Right ventricle myocardium superior (tissue), 1 donor: Measurements from ENCODE around the gene APBB1. TPM values are rescaled to one million over a fixed set of nuclear protein-coding genes. Genes with fewer than 3 reads are reported as not detected.
A peak's percentile ranks its signal among the peaks of the same experiment; 100 is the strongest.

Experiments used
- ATAC-seq: fragments of 200-7000 bp; cut with Tn5 transposase; one replicate; pipeline ENCODE4 v1.9.1; 2020; ENCODE audit warnings: mild to moderate bottlenecking; ENCODE audit not compliant: poor library complexity
- DNase-seq: peaks from one replicate; pipeline ENCODE4 v3.0.0-alpha.2; 2020
- intact Hi-C: fragments of 100-400 bp; cut with DNase I; formaldehyde crosslinking; loops from one replicate; pipeline ENCODE4 v1.11.2; 2022
- total RNA-seq: library from RNA; stranded (reverse); fragmentation: NEBNext Ultra II Directional; extraction: Animal tissue kit (Norgen Biotek cat#: 25700); gene quantifications from one replicate; pipeline ENCODE4 v1.2.1, GENCODE V29; 2021
- donor health status: DM: no; HTN: yes; CAD: no; lungs with severe emphysema.

The APBB1 gene
- total RNA-seq, 1 donor from 2014 or later: 75.8 TPM

- intact Hi-C loops: loop anchor here (5.0 to 10.0 kb wide), 2 partner anchors 108 to 341 kb away; partner anchors contain the start of gene CCKBR
- ATAC-seq: peak; percentile 95
Observed at GRCh38 chr11:6362873-6363678, 55.8 kb downstream of the APBB1 start.

GRCh38 chr11:6362185-6362872 lies 56.6 kb downstream of the APBB1 start:
- intact Hi-C loops: loop anchor here (5.0 to 10.0 kb wide), 2 partner anchors 108 to 340 kb away; partner anchors contain the start of gene CCKBR
- peak; percentile 94 for ATAC-seq
- peak; percentile 85 for DNase-seq

More at GRCh38 chr11:6362873-6363678, 55.8 kb downstream of the APBB1 start:
- DNase-seq: peak; percentile 87

- intact Hi-C loops: loop anchor here (5.0 to 10.0 kb wide), 2 partner anchors 105 to 338 kb away; partner anchors contain the start of gene CCKBR
- DNase-seq (no peak), ATAC-seq (no peak)
Observed at GRCh38 chr11:6360183-6360582, 58.7 kb downstream of the APBB1 start.

- intact Hi-C loops: no loop called here
- DNase-seq (peak; percentile 63), ATAC-seq (peak; percentile 47)
Observed at GRCh38 chr11:6357222-6357621, 61.7 kb downstream of the APBB1 start.

- ATAC-seq (no peak), DNase-seq (no peak)
- intact Hi-C loops: no loop called here
Observed at GRCh38 chr11:6356503-6357055, 62.3 kb downstream of the APBB1 start.

- intact Hi-C loops: no loop called here
- DNase-seq: no peak
- no peak for ATAC-seq
Observed at GRCh38 chr11:6354651-6355485, 64.0 kb downstream of the APBB1 start.

- DNase-seq (peak; percentile 52), ATAC-seq (peak; percentile 69)
- intact Hi-C loops: no loop called here
Observed at GRCh38 chr11:6353367-6353987, 65.4 kb downstream of the APBB1 start.

GRCh38 chr11:6351782-6352382 lies 67.0 kb downstream of the APBB1 start:
- ATAC-seq (no peak), DNase-seq (no peak)
- intact Hi-C loops: no loop called here

- intact Hi-C loops: no loop called here
- DNase-seq (no peak), ATAC-seq (no peak)
Observed at GRCh38 chr11:6350486-6350885, 68.4 kb downstream of the APBB1 start.

GRCh38 chr11:6350043-6350442 lies 68.9 kb downstream of the APBB1 start:
- DNase-seq: no peak
- intact Hi-C loops: no loop called here
- no peak for ATAC-seq

GRCh38 chr11:6345366-6345765 lies 73.5 kb downstream of the APBB1 start:
- intact Hi-C loops: no loop called here
- DNase-seq (no peak), ATAC-seq (no peak)

Other genes starting within 250 kb of the APBB1 start
- not detected for gene OR52B2, start 248.8 kb downstream of the APBB1 start, total RNA-seq
- not detected for gene OR52W1, start 219.9 kb downstream of the APBB1 start, total RNA-seq
- not detected for gene C11orf42, start 213.5 kb downstream of the APBB1 start, total RNA-seq
- 12.9 TPM for gene FHIP1B, start 184.5 kb downstream of the APBB1 start, total RNA-seq
- not detected for gene CNGA4, start 180.0 kb downstream of the APBB1 start, total RNA-seq
- gene CCKBR, start 159.3 kb downstream of the APBB1 start, total RNA-seq: not detected
- 33.9 TPM for gene CAVIN3, start 98.6 kb downstream of the APBB1 start, total RNA-seq
- 51.6 TPM for gene SMPD1, start 28.6 kb downstream of the APBB1 start, total RNA-seq
- 0.35 TPM for gene HPX, start 21.9 kb upstream of the APBB1 start, total RNA-seq
- 11.4 TPM for gene TRIM3, start 54.8 kb upstream of the APBB1 start, total RNA-seq
- 13.9 TPM for gene ARFIP2, start 62.2 kb upstream of the APBB1 start, total RNA-seq
- gene TIMM10B, start 62.4 kb upstream of the APBB1 start, total RNA-seq: 14.1 TPM
- 4.2 TPM for gene DNHD1, start 78.2 kb upstream of the APBB1 start, total RNA-seq
- 19.8 TPM for gene RRP8, start 184.5 kb upstream of the APBB1 start, total RNA-seq
- 191 TPM for gene ILK, start 184.7 kb upstream of the APBB1 start, total RNA-seq
- gene TAF10, start 193.1 kb upstream of the APBB1 start, total RNA-seq: 83.6 TPM
- 71.5 TPM for gene TPP1, start 200.3 kb upstream of the APBB1 start, total RNA-seq
- 9.6 TPM for gene DCHS1, start 236.7 kb upstream of the APBB1 start, total RNA-seq